Inflammatory macrophage treated with lipopolysaccharide for 1 hour (primary cell): ENCODE results near the gene COL4A2.

ENCODE experiments used
- DNase-seq, 2 donors: peaks; one replicate each; pipeline ENCODE4 v3.0.0-alpha.2; 2020 to 2022

Gene COL4A2

DNA sequence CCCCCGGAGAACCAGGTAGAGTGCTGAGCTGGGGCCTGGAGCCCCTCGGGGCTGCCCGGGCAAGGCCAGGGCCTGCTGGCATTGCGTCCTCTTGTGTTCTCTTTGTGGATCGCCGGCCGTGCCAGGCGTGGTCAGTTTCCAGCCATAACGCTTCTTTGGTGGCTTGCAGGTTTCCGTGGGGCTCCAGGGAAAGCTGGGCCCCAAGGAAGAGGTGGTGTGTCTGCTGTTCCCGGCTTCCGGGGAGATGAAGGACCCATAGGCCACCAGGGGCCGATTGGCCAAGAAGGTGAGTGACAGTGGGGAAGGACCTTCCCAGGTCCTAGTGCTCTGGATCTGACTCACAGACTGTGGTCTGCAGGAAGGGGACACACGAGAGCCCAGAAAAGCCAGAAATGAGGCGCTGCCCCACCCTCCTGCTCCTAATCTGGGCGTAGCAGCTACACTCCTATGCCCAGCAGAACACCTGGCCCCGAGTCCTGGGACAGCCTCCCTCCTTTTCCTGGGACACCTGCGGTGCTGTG lies 197.0 kb downstream of the COL4A2 start:
- DNase-seq, result no peak

DNA sequence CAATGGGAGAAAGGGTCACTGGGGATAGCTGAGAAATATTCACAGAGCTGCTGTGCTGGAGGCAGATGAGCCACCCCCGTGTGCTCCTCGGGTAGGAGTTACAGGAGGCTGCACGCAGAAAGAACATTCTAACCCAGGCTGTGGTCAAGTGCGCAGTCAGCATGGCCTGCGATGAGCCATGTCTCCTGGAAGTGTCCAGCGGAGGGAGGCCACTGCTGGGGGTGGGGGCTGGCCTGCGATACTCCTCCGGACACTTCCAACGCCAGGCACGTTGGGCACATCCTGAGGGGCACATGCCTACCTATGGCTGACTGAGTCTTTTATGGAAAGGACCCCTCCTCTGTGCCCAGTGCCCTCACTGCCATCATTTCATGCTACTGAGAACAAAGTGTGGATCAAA lies 198.5 kb downstream of the COL4A2 start:
- no peak for DNase-seq

DNA sequence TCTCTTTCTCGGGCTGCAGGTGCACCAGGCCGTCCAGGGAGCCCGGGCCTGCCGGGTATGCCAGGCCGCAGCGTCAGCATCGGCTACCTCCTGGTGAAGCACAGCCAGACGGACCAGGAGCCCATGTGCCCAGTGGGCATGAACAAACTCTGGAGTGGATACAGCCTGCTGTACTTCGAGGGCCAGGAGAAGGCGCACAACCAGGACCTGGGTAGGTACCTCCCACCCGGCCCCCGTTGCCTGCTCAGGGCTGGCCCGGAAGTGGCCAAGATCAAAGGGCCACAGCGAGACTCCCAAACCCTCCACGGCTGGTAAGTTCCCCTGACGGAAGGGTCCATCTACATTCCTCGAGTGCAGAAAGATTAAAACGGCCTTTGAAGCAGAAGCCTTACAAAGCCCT lies 199.3 kb downstream of the COL4A2 start:
- no peak for DNase-seq

DNA sequence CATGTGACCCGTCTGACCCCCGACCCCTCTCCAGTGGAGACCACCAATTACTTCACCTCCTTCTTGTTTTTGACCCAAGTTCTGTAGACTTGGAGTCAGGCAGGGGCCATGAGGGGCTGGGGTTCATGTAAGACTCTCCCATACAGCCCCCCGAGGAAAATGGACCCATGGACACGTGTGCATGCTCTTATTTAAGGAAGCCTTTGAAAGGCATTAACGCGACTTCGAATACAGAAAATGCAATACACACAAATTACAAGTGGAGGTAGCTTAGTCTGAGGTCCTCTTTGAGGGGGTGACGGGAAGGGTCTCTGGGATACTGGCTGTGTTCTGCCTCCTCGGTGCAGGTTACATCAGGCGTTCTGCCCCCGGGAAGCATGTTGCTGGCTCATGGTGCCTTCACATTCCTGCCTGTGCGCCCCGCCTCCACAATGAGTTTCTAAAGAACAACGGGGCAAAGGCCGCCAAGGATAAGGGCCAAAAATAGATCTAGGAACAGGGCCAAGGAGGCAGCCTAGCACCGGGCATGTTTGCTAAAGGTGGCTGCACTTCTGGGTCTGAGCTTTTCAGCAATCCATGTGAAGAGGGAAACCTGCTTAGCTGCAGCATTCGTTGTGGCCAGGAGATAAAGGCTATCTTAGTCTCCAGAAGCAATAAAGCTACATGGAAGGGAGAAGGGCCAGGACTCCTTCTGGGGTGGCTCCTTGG lies 199.9 kb downstream of the COL4A2 start:
- peak in 1 of 2 donors; percentile 23 for DNase-seq

DNA sequence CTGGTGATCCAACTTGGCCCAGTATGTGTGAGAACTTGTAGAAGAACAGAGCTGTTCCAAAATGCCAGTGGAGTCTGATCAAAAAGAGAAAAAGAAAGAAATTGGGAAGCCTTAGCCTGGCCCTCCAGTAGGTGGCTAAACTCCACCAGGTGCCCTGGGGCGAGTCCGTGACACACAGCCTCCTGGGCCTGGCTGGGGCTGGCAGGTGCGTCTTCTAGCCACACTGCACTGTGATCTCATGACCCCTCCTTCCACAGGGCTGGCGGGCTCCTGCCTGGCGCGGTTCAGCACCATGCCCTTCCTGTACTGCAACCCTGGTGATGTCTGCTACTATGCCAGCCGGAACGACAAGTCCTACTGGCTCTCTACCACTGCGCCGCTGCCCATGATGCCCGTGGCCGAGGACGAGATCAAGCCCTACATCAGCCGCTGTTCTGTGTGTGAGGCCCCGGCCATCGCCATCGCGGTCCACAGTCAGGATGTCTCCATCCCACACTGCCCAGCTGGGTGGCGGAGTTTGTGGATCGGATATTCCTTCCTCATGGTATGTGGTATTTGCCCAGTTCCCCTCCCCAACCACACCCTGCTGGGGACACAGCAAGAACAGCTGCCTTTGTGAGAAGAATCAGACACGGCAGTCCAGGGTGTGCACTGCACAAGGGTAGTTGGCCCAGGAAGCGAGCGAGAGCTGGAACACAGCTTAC lies 200.7 kb downstream of the COL4A2 start:
- no peak for DNase-seq

DNA sequence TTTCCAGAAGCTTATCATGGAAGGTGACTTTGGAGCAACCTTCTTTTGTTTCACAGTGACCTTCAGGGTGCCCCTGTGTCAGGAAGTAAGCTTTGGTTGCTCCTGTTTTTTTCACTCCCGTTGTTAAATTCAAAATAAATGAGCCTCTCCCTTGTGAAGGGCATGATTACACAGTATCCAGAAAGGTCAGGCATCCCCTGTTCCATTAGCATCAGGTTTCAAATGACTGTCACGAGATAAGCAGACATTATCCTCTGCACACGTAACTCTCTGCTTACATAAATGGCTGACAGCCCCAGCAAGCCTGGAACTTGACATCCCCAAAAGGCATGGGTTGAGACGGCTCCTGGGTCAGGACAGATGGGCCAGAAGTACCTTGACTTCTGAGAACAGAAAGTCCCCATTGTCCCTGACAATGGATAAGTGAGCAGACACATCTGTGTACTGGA lies 202.4 kb downstream of the COL4A2 start:
- no peak for DNase-seq

DNA sequence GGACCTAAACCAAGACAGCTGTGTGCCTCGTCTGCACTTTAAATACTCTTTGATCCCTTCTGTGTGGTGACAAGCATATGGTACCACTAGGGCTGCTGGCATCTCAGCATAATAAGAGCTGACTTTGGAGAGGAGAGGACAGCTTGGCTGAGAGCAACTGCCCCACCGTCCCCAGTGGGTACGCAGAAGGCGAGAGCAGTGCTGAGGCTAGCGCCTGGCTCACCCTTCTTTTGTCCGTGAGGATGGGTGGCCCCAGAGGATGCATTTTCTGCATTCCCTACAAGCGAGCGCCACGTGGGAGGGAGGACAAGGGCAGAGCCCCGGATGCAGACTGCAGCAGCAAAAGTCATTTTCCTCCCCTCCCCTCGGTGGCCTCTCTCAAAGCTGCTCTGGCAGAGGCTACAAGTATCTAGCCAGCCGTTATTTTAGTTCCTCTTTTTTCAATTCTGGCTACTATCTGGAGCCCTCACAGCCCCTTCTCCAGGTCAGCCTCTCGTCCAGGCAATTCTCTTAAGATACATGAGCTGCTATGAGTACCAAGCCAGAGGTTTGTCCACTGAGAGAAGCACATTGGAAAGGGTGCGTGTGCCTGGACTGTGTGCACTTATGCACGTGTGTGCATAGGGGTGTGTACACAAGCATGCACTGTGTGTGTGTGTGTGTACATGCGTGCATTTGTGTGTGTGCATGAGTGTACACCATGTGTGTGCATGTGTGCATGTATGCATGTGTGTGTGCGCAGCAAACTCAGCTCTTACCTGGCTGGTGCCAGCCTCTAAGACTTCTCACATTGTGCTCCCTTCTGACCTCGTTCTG lies 203.1 kb downstream of the COL4A2 start:
- DNase-seq, result peak; percentile 24 to 40

DNA sequence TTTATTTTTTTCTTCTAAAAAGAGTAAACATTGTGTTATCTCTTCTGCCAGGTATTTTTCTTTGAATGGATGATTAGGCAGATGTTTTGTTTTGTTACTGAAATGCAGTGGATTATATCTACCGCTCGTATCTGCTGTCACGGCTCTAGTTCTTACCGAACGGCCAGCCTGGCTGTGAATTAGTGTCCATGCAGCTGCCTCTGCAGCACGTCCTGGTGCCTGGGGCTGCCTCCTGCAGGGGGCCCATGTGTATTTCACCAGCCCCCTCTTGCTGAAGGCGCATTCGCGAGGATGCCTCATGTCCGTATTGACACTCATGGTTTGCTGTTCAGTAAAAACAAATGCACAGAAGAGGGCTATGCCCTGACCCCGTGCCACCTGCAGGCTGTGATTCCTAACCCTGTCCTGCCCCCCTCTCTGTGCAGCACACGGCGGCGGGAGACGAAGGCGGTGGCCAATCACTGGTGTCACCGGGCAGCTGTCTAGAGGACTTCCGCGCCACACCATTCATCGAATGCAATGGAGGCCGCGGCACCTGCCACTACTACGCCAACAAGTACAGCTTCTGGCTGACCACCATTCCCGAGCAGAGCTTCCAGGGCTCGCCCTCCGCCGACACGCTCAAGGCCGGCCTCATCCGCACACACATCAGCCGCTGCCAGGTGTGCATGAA lies 204.6 kb downstream of the COL4A2 start:
- DNase-seq, result no peak

DNA sequence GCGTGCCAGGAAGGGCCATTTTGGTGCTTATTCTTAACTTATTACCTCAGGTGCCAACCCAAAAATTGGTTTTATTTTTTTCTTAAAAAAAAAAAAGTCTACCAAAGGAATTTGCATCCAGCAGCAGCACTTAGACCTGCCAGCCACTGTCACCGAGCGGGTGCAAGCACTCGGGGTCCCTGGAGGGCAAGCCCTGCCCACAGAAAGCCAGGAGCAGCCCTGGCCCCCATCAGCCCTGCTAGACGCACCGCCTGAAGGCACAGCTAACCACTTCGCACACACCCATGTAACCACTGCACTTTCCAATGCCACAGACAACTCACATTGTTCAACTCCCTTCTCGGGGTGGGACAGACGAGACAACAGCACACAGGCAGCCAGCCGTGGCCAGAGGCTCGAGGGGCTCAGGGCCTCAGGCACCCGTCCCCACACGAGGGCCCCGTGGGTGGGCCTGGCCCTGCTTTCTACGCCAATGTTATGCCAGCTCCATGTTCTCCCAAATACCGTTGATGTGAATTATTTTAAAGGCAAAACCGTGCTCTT lies 205.2 kb downstream of the COL4A2 start:
- DNase-seq, result no peak

DNA sequence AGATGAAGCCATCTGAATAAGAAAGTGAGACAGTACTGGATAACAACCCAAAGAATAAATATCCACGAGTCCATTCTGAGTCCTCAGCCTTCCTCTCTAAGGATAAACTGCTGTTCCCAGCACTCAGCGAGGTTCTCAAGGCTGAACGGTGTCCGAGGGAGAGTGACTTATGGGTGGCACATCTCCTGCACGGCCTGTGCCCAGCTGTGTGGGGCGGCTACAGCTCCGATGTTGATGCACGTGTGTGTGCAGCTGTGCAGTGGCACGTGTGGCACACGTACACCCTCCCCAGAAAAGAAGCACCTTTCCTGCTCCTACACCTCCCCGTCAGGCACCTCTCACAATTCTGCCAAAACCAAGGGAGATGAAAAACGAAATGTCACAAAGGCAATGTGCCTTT lies 209.4 kb downstream of the COL4A2 start:
- no peak for DNase-seq

DNA sequence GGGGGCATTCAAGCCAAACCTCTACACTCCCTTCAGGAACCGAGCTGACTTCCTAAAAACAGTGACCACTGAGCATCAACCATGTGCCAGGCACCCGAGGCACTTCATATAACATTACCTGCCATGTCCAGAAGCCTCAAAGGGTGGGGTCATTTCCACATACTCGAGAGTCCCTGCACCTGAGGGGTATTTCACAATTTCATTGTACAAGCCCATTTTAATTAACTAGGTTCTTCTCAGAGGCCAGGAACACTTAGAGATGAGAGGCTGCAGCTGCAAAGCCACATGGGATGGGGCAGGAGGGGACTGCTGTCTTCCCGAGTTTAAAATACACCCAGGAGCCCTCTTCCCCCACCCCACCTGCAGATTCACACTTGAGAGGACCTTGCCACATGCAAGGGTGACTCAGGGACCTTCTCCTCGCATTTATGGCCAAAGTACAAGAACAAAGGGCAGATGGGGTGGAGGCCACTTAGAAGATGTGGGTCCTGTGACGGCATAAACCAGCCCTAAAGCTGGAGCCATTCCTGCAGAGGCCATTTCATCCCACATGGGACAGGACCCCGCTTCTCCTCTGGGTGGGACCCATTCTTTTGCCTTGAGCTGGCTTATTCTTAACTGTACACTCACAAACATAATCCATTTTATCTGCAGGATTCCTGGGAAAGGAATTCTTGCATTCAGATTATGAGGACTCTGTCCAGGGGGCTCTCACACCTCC lies 210.6 kb downstream of the COL4A2 start:
- no peak for DNase-seq

DNA sequence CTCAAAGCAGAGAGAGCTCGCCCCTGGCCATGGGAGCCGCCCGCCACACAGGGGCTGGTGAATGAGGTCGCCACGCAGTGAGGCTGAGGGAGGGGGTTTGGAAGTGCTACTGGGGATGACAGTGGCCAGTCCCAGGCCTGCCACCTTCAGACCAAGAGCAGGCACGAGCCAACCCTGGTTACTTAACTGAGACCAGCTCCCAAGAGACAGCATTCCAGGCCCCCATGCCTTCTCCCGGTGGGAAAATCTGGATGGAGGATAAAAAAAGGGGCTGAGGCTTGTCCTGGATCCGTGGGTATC lies 211.1 kb downstream of the COL4A2 start:
- no peak for DNase-seq

DNA sequence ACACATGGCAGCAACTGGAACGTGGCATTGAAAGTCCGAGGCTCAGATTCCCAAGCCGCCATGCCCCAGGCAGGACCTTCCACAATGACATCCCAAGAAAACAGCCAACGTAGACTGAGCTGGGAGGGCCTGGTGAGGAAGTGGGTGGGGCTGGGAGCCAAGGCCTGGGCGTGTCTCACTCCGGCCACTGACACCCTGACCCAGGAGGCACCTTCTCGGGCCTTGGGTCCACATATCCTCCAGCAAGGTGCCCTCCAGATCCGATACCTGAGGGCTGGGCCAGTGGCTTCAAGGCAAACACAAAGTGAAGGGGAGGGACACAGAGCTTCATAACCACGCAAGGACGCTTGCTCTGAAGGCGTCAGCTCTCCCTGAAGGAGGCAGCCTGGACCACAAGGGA lies 211.5 kb downstream of the COL4A2 start:
- no peak for DNase-seq

DNA sequence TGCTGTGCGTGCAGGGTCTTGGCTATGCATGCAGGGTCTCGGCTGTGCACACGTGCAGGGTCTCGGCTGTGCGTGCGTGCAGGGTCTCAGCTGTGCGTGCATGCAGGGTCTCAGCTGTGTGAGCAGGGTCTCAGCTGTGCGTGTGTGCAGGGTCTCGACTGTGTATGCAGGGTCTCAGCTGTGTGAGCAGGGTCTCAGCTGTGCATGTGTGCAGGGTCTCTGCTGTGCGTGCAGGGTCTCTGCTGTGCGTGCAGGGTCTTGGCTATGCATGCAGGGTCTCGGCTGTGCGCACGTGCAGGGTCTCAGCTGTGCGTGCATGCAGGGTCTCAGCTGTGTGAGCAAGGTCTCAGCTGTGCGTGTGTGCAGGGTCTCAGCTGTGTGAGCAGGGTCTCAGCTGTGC lies 212.0 kb downstream of the COL4A2 start:
- no peak for DNase-seq

DNA sequence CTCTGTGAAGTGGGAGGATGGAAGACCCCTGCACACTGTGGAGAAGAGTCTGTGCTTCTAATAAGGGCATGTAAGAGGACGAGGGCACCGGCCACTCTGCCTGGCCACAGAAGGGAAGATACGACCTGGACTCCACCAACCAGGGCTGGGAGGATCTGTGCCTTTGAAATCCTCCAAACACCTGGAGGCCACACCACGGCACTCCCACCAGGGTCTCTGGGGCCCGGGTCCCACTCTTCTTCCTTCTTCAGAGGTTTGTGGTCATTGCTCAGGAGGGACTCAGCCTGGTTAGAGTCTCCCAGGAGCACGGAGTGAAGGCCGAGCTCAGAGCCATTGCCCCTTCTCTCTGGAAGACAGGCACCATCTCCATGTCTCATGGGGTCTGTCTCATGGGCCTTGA lies 212.4 kb downstream of the COL4A2 start:
- no peak for DNase-seq

DNA sequence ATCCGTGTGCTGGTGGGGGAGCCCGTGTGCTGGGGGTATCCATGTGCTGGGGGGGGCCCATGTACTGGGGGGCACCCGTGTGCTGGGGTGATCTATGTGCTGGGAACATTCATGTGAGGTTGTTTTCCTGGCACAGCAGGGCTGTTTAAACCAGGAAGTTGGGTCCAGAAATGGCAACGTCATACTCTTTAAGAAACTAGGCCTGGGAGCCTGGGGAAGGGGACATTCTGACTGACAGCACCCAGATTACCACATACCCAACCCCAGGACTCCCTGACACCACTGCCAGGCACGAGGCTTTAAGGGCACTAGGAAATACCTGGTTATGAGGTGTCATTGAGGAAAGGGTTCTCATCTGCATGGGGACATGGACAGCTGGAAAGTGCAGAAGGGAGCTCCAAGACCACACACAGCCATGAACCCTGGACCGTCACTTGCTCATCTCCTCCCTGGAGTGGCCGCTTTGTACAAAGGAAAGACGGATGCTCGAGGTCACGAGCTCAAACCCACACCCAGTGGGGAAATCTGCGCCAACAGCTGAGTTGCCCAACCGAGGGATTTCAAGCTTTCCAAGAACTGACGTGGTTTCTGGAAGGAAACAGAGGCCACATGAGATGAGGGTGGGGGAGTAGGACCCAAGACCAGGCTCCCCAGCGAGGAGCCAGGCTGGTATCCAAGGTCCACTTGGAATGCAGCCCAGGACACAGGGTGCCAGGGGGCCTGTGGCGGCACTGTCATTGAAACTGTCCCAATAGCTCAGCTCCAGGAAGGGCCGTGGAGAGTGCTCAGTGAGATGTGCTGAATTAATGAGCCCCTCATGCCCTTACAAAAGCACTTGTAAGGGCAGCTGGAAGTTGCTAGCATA lies 213.6 kb downstream of the COL4A2 start:
- peak; percentile 99 for DNase-seq

DNA sequence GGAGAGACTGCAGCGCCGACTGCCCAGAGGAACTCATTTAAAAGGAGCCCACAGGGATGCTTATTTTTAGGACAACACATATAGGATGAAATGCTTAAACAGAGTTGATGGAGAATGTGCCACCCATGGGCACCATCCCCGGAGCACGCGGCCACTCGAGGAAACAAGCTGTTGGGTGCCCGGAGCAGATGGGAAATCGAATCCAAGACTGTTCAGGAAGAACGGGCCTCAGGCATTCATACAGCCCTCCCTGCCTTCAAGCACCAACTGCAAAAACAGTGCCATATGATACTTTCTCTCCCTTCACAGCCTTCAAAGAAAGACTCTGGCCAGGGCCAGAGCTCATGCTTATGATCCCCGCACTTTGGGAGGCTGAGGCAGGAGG lies 214.2 kb downstream of the COL4A2 start:
- no peak for DNase-seq

DNA sequence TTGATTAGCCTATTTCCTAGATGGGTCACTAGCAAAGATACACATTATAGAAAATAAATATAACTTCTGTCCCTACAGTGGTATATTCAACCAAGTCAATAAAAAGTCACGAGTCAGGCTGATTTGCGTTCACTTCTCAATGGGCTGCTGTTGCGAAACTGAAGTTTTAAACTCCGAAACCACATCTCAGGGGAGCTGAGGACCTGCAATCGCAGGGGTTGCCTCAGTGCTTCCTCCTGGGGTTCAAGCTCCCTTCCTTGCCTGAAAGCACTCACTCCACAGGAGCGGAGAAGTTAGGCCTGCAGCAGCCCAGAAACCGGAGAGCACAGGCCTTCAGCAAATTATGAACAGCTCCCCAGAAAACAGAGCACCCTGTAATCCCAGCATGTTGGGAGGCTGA lies 214.9 kb downstream of the COL4A2 start:
- peak; percentile 74 to 75 for DNase-seq

DNA sequence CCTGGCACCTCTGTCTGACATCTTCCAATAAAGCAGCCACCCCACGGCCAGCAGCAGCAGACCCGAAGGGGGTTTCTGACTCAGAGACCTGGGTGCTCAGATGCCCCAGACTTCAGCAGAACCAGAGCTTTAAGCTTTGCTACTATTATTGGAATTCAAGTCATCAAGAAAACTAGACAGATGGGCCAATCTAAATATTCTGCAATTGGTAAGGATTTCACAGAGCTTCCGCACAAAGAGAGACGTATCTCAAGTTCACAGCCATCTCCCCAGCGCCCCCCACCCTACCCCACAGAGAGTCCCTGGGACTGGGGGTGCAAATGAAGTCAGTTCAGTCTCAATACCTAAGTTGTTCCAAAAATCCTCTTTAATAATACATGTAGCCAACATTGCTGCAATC lies 215.6 kb downstream of the COL4A2 start:
- DNase-seq, result no peak

DNA sequence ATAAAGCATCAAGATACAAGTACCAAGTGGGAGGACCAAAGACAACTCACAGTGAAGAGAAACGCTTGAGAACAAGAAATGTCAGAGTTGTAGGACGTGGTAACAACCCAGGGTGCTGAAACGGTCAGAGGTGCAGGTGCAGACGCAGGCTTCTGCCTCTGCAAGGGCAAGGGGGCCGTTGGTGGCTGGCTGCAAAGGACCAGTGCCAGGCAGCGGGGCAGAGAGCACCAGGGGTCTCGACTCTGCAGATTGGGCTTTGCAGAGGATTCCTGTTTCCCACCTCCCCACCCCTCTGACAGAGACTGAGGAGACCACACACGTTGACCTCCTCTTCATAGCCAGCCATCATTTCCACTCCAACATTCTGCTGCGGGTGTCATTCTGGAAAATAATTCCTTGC lies 216.1 kb downstream of the COL4A2 start:
- DNase-seq, result no peak

DNA sequence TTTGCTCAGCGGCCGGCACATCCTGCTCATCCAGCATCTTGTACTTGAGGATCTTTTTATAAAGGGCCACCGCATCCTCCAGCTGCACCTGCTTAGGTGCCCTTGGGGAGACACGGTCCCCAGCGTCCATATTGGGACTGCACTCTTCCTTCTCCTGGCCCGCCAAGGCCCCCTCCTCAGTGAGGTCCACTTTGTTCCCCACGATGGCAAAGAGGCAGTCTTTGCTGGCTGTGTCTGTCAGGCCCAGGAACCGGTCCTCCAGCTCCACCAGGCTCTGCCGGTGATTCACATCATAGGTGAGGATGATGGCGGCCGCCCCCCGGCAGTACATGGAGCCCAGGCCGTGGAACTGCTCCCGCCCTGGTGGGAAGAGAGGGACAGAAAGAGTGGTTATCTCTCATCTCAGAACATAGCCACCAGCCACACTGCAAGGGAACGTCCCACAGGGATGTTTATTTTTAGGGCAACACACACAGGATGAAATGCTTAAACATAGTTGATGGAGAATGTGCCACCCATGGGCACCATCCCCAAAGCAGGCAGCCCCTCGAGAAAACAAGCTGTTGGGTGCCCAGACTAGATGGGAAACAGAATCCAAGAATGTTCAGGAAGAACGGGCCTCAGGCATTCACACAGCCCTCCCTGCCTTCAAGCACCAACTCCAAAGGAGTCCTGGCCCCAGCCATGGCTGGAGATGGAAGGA lies 216.9 kb downstream of the COL4A2 start:
- DNase-seq, result no peak
